HEK293T (cell line): ENCODE measurements around the gene L3MBTL1.

Source experiments
- FOXA1 ChIP-seq: fragments of 450-650 bp; IDR thresholded peaks from 2 replicates; pipeline ENCODE4 v1.6.1; 2016; ENCODE audit warnings: mild to moderate bottlenecking
- FOXM1 ChIP-seq: fragments of 450-650 bp; IDR thresholded peaks from 2 replicates; pipeline ENCODE4 v1.6.1; 2017; ENCODE audit warnings: mild to moderate bottlenecking, borderline replicate concordance
- LEF1 ChIP-seq: fragments of 450-650 bp; IDR thresholded peaks from 2 replicates; pipeline ENCODE4 v1.6.1; 2017; ENCODE audit warnings: mild to moderate bottlenecking, borderline replicate concordance
- NFRKB ChIP-seq: fragments of 450-650 bp; IDR thresholded peaks from 2 replicates; pipeline ENCODE4 v1.6.1; 2016; ENCODE audit warnings: mild to moderate bottlenecking, moderate library complexity

- no peak for TF ChIP-seq LEF1
- no peak for TF ChIP-seq FOXA1
- no peak for TF ChIP-seq FOXM1
- no peak for TF ChIP-seq NFRKB
These were observed 51.1 kb downstream of the L3MBTL1 start, which contains the start of gene SGK2 for GRCh38 chr20:43558412-43559146.
